Measurements from ENCODE around the gene KLHL7. TPM values are rescaled to one million over a fixed set of nuclear protein-coding genes. Genes with fewer than 3 reads are reported as not detected.

KLHL7 gene
- polyA plus RNA-seq, 2 of the 4 experiments (the other 2 are of a cell fraction): 23.3 to 45.4 TPM

- no peaks in the 10 kb centered on the region for H3K4me1 ChIP-seq
- ChIA-PET POLR2A (no interaction called here), CTCF (interaction anchor here (0.8 to 4.3 kb wide), 5 partner anchors 9 to 557 kb away, joined by 3 to 21 read pairs (median 3); partner anchors contain the start of gene KLHL7)
- H3K27ac ChIP-seq: no peak overlapping the region
- H3K9me3 ChIP-seq: no peaks in the 10 kb centered on the region
- no peak overlapping the region for H3K4me3 ChIP-seq
- no peak overlapping the region for H3K4me2 ChIP-seq
- DNase-seq (ENCODE audit: low read depth in 1 of 2, low spot score in 1 of 2) (no peak), ATAC-seq (no peak), FAIRE-seq (no peak)
- TF ChIP-seq NR3C1 (IDR thresholded peaks at IDR 0.05) (no peak), HOXB5 (CRISPR knock-in tag; IDR thresholded peaks at IDR 0.05) (no peak), EP300 (IDR thresholded peaks at IDR 0.05) (no peak), FOXS1 (CRISPR knock-in tag; IDR thresholded peaks at IDR 0.05) (no peak), EHMT2 (IDR thresholded peaks at IDR 0.05; ENCODE audit: low read depth) (no peak), BCL3 (IDR thresholded peaks at IDR 0.05) (no peak), TP53 (CRISPR knock-in tag; IDR thresholded peaks at IDR 0.05) (no peak), JUN (IDR thresholded peaks at IDR 0.05) (no peak), GATA3 (IDR thresholded peaks at IDR 0.05; ENCODE audit: borderline replicate concordance) (no peak)
- 83% methylated on average over 3 of the region's 3 CpGs for WGBS (ENCODE audit: missing lambda C conversion rate)
Measured at GRCh38 chr7:23114896-23115295, 9.3 kb downstream of the KLHL7 start.

DNA sequence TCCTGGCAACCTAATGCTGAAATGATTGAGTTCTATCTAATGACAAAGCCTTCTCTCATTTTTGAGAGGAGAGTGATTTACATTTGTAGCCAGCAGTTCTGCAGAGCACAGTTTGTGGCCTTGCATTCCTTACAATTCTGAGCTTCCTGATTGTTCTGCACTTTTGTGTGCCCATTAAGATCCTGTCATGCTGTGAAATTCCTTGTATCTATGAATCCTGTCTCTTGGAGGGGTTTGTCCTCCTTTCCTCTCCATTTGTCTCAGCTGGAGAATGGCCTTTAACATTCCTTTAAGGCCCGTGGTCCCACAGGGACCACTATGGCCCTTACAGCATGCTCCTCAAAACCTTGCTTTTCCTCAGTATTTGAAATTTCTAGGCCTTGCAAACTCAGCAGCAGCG lies 10.4 kb downstream of the KLHL7 start:
- no peak overlapping the region for H3K4me3 ChIP-seq
- ChIA-PET POLR2A (interaction anchor here (0.9 kb wide), 1 partner anchor 10 kb away, joined by 3 read pairs; no protein-coding TSS in a partner anchor), CTCF (interaction anchor here (1.3 to 4.3 kb wide), 2 partner anchors 10 to 11 kb away, joined by 4 to 21 read pairs; partner anchors contain the start of gene KLHL7)
- FAIRE-seq (no peak), DNase-seq (ENCODE audit: low read depth in 1 of 2, low spot score in 1 of 2) (no peak), ATAC-seq (no peak)
- H3K27ac ChIP-seq: no peak overlapping the region
- H3K4me1 ChIP-seq: no peaks in the 10 kb centered on the region
- TF ChIP-seq, protein P1, sequence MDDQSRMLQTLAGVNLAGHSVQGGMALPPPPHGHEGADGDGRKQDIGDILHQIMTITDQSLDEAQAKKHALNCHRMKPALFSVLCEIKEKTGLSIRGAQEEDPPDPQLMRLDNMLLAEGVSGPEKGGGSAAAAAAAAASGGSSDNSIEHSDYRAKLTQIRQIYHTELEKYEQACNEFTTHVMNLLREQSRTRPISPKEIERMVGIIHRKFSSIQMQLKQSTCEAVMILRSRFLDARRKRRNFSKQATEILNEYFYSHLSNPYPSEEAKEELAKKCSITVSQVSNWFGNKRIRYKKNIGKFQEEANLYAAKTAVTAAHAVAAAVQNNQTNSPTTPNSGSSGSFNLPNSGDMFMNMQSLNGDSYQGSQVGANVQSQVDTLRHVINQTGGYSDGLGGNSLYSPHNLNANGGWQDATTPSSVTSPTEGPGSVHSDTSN (IDR thresholded peaks at IDR 0.05): no peak
- TF ChIP-seq RNF2 (IDR thresholded peaks at IDR 0.05; ENCODE audit: borderline replicate concordance, low read depth): no peak
- TF ChIP-seq GATA3 (IDR thresholded peaks at IDR 0.05; ENCODE audit: borderline replicate concordance): no peak
- no peak for TF ChIP-seq ELK1 (IDR thresholded peaks at IDR 0.05; ENCODE audit: low read depth, low read length)
- TF ChIP-seq, protein P2, sequence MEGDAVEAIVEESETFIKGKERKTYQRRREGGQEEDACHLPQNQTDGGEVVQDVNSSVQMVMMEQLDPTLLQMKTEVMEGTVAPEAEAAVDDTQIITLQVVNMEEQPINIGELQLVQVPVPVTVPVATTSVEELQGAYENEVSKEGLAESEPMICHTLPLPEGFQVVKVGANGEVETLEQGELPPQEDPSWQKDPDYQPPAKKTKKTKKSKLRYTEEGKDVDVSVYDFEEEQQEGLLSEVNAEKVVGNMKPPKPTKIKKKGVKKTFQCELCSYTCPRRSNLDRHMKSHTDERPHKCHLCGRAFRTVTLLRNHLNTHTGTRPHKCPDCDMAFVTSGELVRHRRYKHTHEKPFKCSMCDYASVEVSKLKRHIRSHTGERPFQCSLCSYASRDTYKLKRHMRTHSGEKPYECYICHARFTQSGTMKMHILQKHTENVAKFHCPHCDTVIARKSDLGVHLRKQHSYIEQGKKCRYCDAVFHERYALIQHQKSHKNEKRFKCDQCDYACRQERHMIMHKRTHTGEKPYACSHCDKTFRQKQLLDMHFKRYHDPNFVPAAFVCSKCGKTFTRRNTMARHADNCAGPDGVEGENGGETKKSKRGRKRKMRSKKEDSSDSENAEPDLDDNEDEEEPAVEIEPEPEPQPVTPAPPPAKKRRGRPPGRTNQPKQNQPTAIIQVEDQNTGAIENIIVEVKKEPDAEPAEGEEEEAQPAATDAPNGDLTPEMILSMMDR (IDR thresholded peaks at IDR 0.05): no peak
- TF ChIP-seq HOXB5 (CRISPR knock-in tag; IDR thresholded peaks at IDR 0.05): no peak
- TF ChIP-seq CHD2 (IDR thresholded peaks at IDR 0.05; ENCODE audit: low read length, partially characterized antibody): no peak
- TF ChIP-seq ESRRA (IDR thresholded peaks at IDR 0.05; ENCODE audit: borderline replicate concordance, low read length): no peak
- TF ChIP-seq ZSCAN20 (CRISPR knock-in tag; IDR thresholded peaks at IDR 0.05): no peak
- no peak for TF ChIP-seq HOXB13 (CRISPR knock-in tag; IDR thresholded peaks at IDR 0.05; ENCODE audit: low read depth)
- TF ChIP-seq FOSL2 (IDR thresholded peaks at IDR 0.05): no peak
- no peak for TF ChIP-seq FOSL2 (CRISPR knock-in tag; IDR thresholded peaks at IDR 0.05)
- TF ChIP-seq, protein P3, sequence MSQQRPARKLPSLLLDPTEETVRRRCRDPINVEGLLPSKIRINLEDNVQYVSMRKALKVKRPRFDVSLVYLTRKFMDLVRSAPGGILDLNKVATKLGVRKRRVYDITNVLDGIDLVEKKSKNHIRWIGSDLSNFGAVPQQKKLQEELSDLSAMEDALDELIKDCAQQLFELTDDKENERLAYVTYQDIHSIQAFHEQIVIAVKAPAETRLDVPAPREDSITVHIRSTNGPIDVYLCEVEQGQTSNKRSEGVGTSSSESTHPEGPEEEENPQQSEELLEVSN (IDR thresholded peaks at IDR 0.05; ENCODE audit: borderline replicate concordance, low read depth): no peak
- no peak for TF ChIP-seq RFX5 (IDR thresholded peaks at IDR 0.05)
- no peak for TF ChIP-seq TFCP2L1 (CRISPR knock-in tag; IDR thresholded peaks at IDR 0.05)
- no peak for TF ChIP-seq CEBPB (IDR thresholded peaks at IDR 0.05)
- no peak for TF ChIP-seq JUN (IDR thresholded peaks at IDR 0.05)
- TF ChIP-seq HOXA7 (CRISPR knock-in tag; IDR thresholded peaks at IDR 0.05): no peak
- TF ChIP-seq POLR2A (IDR thresholded peaks at IDR 0.05; ENCODE audit: low read length): no peak
- TF ChIP-seq EHMT2 (IDR thresholded peaks at IDR 0.05; ENCODE audit: low read depth): no peak
- TF ChIP-seq PHF8 (IDR thresholded peaks at IDR 0.05; ENCODE audit: borderline replicate concordance, low read depth): no peak
- H3K9me3 ChIP-seq: no peaks in the 10 kb centered on the region
- WGBS (ENCODE audit: missing lambda C conversion rate): 63% methylated on average over 2 of the region's 2 CpGs
- no peak overlapping the region for H3K4me2 ChIP-seq
